ENCODE data around the gene DLX6. TPM values are rescaled to one million over a fixed set of nuclear protein-coding genes. Genes with fewer than 3 reads are reported as not detected.

The DLX6 gene
- total and polyA plus RNA-seq, 2 of the 8 experiments (the other 6 are each of a cell fraction or from before 2014, with no cell fraction given) = not detected

GRCh38 chr7:97016381-97017191 is 11.2 kb downstream of the DLX6 start (continued):
- TF ChIP-seq CHD7 (IDR thresholded peaks at IDR 0.05; ENCODE audit: insufficient replicate concordance, low read length) (no peak), USF2 (IDR thresholded peaks at IDR 0.05; ENCODE audit: low read length) (no peak), TCF12 (IDR thresholded peaks at IDR 0.05; ENCODE audit: low read depth, low read length) (0 out of 2 replicates have a peak, but pooled peaks have one; percentile 10), MAFK (IDR thresholded peaks at IDR 0.05; ENCODE audit: low read depth, low read length) (no peak), SAP30 (IDR thresholded peaks at IDR 0.05; ENCODE audit: insufficient read depth, insufficient replicate concordance, low read length) (no peak), TAF1 (IDR thresholded peaks at IDR 0.05; ENCODE audit: low read depth, low read length) (0 out of 2 replicates have a peak, but pooled peaks have one; percentile 30), CREB1 (IDR thresholded peaks at IDR 0.05) (peak; percentile 33), KDM4A (IDR thresholded peaks at IDR 0.05; ENCODE audit: low read depth, low read length, severe bottlenecking) (peak; percentile 78)
